Calu3 (cell line): ENCODE results near the gene ERMN. TPM values are rescaled to one million over a fixed set of nuclear protein-coding genes. Genes with fewer than 3 reads are reported as not detected.

Experiments used
- BruUV-seq: library from RNA; stranded (reverse); fragments of 400-500 nt; replicated peaks from 2 replicates; lab custom pipeline; 2021; lab: Mats Ljungman, UMichigan
- CTCF ChIA-PET: fragments of 300-600 bp; sonication (Branson Sonifier 250); formaldehyde crosslinking; loops from one replicate; lab custom pipeline; 2022; ENCODE audit warnings: antibody characterized with exemption; lab: Charles Lee
- DNase-seq: peaks from one replicate; pipeline ENCODE4 v3.0.0; 2022
- H3K27ac Mint-ChIP-seq: one replicate; pipeline ENCODE4 v1.8.0; 2022; ENCODE audit warnings: mixed read lengths; ENCODE audit not compliant: unreplicated experiment
- H3K27me3 Mint-ChIP-seq: one replicate; pipeline ENCODE4 v1.8.0; 2022; ENCODE audit warnings: mixed read lengths; ENCODE audit not compliant: unreplicated experiment
- H3K36me3 Mint-ChIP-seq: one replicate; pipeline ENCODE4 v1.8.0; 2022; ENCODE audit warnings: mild to moderate bottlenecking, moderate library complexity, mixed read lengths; ENCODE audit not compliant: insufficient read depth, unreplicated experiment
- H3K4me1 Mint-ChIP-seq: one replicate; pipeline ENCODE4 v1.8.0; 2022; ENCODE audit warnings: mild to moderate bottlenecking, low read depth, mixed read lengths; ENCODE audit not compliant: unreplicated experiment
- H3K4me3 Mint-ChIP-seq: one replicate; pipeline ENCODE4 v1.8.0; 2022; ENCODE audit warnings: mild to moderate bottlenecking, low read depth, moderate library complexity, mixed read lengths; ENCODE audit not compliant: unreplicated experiment
- H3K9me3 Mint-ChIP-seq: one replicate; pipeline ENCODE4 v1.8.0; 2022; ENCODE audit warnings: low read depth, mixed read lengths; ENCODE audit not compliant: unreplicated experiment
- intact Hi-C: fragments of 100-400 bp; cut with micrococcal nuclease; formaldehyde crosslinking; loops from one replicate; pipeline ENCODE4 v1.10.0; 2022; ENCODE audit not compliant: unreplicated experiment
- total RNA-seq: library from RNA; stranded (reverse); gene quantifications from 2 replicates; pipeline ENCODE4 v1.2.3, GENCODE V29; 2022
- TF ChIP-seq, protein P1 (sequence below): fragments of 200-600 bp; IDR thresholded peaks from one replicate; pipeline ENCODE4 v1.8.0; 2022; ENCODE audit warnings: antibody characterized with exemption; ENCODE audit not compliant: unreplicated experiment

ERMN gene
- total RNA-seq, 1 experiment from 2014 or later, result not detected

DNA sequence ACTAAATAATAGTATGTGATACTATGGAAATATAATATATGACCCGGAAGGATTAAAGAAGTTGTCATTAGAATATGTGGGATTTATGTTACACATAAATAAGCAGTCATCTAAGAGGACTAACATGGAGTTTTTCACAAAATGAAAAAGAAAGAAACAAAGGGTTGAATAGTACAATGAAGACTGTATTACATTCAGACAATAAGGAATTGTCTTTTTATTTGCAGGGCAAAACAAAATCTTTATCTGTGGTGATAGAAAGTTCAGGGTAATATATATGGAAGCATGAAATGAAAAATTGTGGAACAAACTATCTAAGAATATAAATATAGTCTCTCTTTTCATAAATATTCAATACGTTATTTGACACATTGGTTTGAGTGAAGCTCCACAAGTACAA is 5.8 kb downstream of the ERMN start:
- DNase-seq, result no peak
- TF ChIP-seq, protein P1, sequence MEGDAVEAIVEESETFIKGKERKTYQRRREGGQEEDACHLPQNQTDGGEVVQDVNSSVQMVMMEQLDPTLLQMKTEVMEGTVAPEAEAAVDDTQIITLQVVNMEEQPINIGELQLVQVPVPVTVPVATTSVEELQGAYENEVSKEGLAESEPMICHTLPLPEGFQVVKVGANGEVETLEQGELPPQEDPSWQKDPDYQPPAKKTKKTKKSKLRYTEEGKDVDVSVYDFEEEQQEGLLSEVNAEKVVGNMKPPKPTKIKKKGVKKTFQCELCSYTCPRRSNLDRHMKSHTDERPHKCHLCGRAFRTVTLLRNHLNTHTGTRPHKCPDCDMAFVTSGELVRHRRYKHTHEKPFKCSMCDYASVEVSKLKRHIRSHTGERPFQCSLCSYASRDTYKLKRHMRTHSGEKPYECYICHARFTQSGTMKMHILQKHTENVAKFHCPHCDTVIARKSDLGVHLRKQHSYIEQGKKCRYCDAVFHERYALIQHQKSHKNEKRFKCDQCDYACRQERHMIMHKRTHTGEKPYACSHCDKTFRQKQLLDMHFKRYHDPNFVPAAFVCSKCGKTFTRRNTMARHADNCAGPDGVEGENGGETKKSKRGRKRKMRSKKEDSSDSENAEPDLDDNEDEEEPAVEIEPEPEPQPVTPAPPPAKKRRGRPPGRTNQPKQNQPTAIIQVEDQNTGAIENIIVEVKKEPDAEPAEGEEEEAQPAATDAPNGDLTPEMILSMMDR, result no peak
- intact Hi-C loops, result no loop called here
- no peak overlapping the region for H3K4me3 Mint-ChIP-seq
- CTCF ChIA-PET, result interaction anchor here (1.6 kb wide), 1 partner anchor 8 kb away, joined by 6 read pairs; no protein-coding TSS in a partner anchor
- no peak overlapping the region for H3K27ac Mint-ChIP-seq
- peaks cover 9% of the 10 kb centered on the region for H3K4me1 Mint-ChIP-seq
- no peaks in the 10 kb centered on the region for H3K9me3 Mint-ChIP-seq
- H3K27me3 Mint-ChIP-seq, result no peaks in the 10 kb centered on the region
- no peaks in the 10 kb centered on the region for H3K36me3 Mint-ChIP-seq
- BruUV-seq, result no TSS peak

DNA sequence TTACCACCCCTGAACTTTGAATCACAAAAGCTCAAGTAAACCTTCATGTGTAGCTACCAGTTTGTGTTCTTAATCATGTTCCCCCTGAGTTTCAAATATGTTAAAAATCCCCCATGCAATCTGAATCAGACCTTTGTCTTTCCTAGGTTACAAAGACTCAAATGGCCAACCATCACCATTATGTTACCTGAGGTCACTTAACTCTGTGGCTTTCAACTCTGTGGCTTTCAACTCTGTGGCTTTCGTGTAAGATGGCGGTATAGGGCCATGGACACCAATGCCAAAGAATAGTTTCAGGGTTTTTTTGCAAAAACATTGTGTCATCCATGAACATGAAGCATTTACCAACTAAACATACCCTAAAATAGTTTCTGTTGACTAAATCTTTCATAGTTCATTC is 6.7 kb downstream of the ERMN start:
- H3K27ac Mint-ChIP-seq, result no peak overlapping the region
- CTCF ChIA-PET, result interaction anchor here (1.6 kb wide), 1 partner anchor 8 kb away, joined by 6 read pairs; no protein-coding TSS in a partner anchor
- H3K4me3 Mint-ChIP-seq, result no peak overlapping the region

DNA sequence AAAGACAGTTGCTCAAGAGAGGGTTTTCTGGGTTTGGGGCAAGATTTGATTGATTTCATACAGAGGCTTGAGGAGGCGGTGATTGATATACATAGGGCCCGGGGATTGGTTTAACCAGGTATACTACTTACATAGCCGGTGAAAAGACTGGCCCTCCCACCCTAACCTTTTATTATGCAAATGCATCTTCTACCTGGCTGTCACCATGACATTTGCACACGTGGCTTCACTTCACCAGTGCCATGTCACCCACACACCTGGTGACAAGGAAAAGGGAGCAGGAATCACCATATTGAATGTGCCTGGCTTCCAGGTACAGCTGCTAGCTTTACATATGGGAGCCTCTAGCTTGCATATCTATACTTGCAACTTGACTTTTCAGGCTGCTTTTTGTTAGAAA is 9.7 kb downstream of the ERMN start:
- no peak for DNase-seq
- H3K27ac Mint-ChIP-seq, result no peak overlapping the region
- CTCF ChIA-PET, result no interaction called here
- no peaks in the 10 kb centered on the region for H3K9me3 Mint-ChIP-seq
- H3K4me3 Mint-ChIP-seq, result no peak overlapping the region
- H3K4me1 Mint-ChIP-seq, result no peaks in the 10 kb centered on the region
- intact Hi-C loops, result no loop called here
- H3K36me3 Mint-ChIP-seq, result no peaks in the 10 kb centered on the region
- H3K27me3 Mint-ChIP-seq, result no peaks in the 10 kb centered on the region
- BruUV-seq, result no TSS peak
- TF ChIP-seq, protein P1, result no peak

More for the DNA sequence above, 6.7 kb downstream of the ERMN start:
- intact Hi-C loops, result no loop called here
- BruUV-seq, result no TSS peak
- Mint-ChIP-seq H3K27me3 (no peaks in the 10 kb centered on the region), H3K9me3 (no peaks in the 10 kb centered on the region), H3K36me3 (no peaks in the 10 kb centered on the region), H3K4me1 (peaks cover 9% of the 10 kb centered on the region)
- DNase-seq, result no peak
- TF ChIP-seq, protein P1, result no peak

DNA sequence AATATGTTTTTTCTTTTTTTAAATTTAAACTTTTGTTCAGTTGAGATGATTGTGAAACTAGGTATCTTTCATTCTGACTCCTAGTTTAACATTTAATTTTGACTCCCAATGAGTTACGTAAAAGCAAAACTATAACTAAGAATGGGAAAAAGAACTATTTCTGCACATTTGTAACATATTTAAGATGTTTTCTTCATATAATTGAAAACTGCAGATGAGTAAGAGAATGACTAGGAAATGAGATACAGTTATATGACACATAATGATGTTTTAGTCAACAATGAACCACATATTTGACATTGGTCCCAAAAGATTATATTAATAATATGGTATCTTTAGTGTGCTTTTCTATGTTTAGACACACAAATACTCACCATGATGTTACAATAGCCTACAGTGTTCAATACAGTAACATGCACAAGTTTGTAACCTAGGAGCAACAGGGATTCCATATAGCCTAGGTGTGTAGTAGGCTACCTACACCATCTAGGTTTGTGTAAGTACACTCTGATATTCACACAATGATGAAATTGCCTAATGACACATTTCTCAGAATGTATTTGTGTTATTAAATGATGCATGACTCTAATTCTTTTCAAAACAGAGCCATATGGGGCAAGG is 12.6 kb downstream of the ERMN start:
- DNase-seq, result no peak
- BruUV-seq, result no TSS peak
- no peak overlapping the region for H3K27ac Mint-ChIP-seq
- TF ChIP-seq, protein P1, result no peak
- no peaks in the 10 kb centered on the region for H3K27me3 Mint-ChIP-seq
- no peaks in the 10 kb centered on the region for H3K9me3 Mint-ChIP-seq
- H3K4me1 Mint-ChIP-seq, result no peaks in the 10 kb centered on the region
- intact Hi-C loops, result no loop called here
- CTCF ChIA-PET, result no interaction called here
- H3K36me3 Mint-ChIP-seq, result peaks cover 4% of the 10 kb centered on the region
- H3K4me3 Mint-ChIP-seq, result no peak overlapping the region
